ENCODE measurements around the gene UGCG. TPM values are rescaled to one million over a fixed set of nuclear protein-coding genes. Genes with fewer than 3 reads are reported as not detected.

The UGCG gene
- total RNA-seq, 1 donor: 76.9 TPM

- H3K4me3 ChIP-seq (ENCODE audit: low read length): no peak overlapping the region
- H3K27me3 ChIP-seq (ENCODE audit: insufficient read depth, low read length): no peaks in the 10 kb centered on the region
- peaks cover 19% of the 10 kb centered on the region for H3K4me1 ChIP-seq (ENCODE audit: insufficient read depth, low read length)
- no peaks in the 10 kb centered on the region for H3K9me3 ChIP-seq (ENCODE audit: low read depth, low read length)
Observed at GRCh38 chr9:111922324-111923013, 25.9 kb downstream of the UGCG start.

DNA sequence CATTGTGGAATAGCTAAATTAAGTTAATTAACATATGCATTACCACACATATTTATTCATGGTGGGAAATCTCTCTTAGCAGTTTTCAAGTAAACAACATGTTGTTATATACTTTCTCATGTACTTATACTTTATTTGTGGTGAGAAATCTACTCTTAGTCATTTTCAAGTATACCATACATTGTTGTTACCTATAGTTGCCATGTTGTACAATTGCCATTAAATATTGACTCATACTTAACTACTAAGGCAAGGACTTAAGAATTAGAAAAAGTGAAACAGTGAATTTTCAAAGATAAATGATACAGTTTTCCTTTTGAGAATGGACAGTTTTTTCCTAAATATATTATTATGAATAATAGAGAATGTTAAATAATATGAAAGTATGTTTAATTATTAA is 27.7 kb downstream of the UGCG start:
- peaks cover 22% of the 10 kb centered on the region for H3K4me1 ChIP-seq (ENCODE audit: insufficient read depth, low read length)
- H3K9me3 ChIP-seq (ENCODE audit: low read depth, low read length): no peaks in the 10 kb centered on the region
- no peak overlapping the region for H3K4me3 ChIP-seq (ENCODE audit: low read length)
- H3K27me3 ChIP-seq (ENCODE audit: insufficient read depth, low read length): no peaks in the 10 kb centered on the region

DNA sequence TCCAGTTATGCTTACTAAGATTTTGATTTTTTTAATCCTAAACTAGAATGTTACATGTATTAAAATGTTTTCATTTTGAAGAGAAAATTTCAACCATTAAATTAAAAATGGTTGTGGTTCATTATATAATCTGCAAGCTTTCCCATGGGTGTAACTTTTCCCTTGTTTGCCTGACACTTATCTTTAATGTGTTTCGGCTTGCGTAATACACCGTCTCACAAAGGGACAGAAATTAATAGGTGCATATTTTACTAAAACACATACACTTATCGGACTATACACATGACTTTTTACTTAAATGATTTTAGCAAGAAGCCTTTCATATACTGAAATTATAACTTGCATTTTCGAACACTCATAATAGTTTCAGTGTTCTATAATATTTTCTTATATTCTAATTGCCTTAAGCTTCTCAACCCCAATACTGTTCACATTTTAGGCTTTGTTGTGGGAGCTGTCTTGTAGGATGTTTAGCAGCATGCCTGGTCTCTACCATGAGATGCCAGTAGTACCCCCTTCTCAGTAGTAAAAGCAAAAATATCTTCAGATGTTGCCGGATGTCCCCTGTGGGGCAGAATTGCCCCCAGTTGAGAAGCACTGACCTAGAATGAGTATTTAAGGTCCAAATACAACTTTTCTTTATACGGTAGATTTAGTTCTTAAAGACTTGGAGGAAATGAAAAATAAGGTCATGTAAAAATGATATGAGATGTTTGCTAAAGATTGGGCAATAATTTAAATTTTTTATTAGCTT is 28.6 kb downstream of the UGCG start:
- Histone ChIP-seq H3K4me1 (ENCODE audit: insufficient read depth, low read length) (peaks cover 22% of the 10 kb centered on the region), H3K27me3 (ENCODE audit: insufficient read depth, low read length) (no peaks in the 10 kb centered on the region), H3K9me3 (ENCODE audit: low read depth, low read length) (no peaks in the 10 kb centered on the region), H3K4me3 (ENCODE audit: low read length) (no peak overlapping the region)

- H3K9me3 ChIP-seq (ENCODE audit: low read depth, low read length): no peaks in the 10 kb centered on the region
- H3K4me3 ChIP-seq (ENCODE audit: low read length): no peak overlapping the region
- no peaks in the 10 kb centered on the region for H3K27me3 ChIP-seq (ENCODE audit: insufficient read depth, low read length)
- peaks cover 22% of the 10 kb centered on the region for H3K4me1 ChIP-seq (ENCODE audit: insufficient read depth, low read length)
Observed at GRCh38 chr9:111925784-111926183, 29.2 kb downstream of the UGCG start.

DNA sequence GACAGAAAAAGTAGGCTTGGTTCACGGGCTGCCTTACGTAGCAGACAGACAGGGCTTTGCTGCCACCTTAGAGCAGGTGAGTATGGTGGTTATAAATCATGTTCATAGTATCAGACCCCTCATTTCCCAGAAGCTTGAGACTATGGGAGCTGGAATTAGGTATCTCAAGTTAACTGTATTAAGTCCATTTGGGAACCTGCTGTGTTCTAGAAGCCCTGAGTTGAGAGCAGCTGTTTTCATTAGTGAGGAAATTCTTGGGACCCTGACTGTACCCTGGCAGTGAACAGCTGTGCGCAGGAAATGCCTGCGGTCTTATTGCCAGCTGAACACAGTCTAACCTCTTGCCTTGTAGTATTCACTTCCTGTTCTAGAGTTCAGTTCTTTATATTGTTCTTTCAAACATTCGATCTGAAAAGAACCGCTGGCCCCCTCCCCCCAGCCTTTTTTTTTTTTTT is 29.8 kb downstream of the UGCG start:
- Histone ChIP-seq H3K4me1 (ENCODE audit: insufficient read depth, low read length) (peaks cover 22% of the 10 kb centered on the region), H3K27me3 (ENCODE audit: insufficient read depth, low read length) (no peaks in the 10 kb centered on the region), H3K4me3 (ENCODE audit: low read length) (no peak overlapping the region), H3K9me3 (ENCODE audit: low read depth, low read length) (no peaks in the 10 kb centered on the region)

DNA sequence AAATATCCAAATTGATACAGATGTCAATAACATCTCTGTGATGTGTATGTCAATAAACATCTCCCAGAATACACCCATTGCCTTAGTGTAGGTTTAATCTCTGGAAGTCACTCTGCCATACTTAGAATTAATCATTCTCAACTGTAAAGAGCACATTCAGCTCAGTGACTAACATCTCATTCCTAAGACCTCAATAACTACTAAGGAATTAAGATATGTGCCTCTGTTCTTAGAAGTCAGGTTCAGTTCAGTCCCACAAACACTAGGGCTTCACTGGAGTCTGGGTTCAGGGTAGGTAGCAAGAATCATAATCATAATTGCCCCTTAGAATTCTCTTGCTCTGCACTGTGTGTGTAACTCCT is 31.7 kb downstream of the UGCG start:
- H3K4me1 ChIP-seq (ENCODE audit: insufficient read depth, low read length): peaks cover 22% of the 10 kb centered on the region
- H3K27me3 ChIP-seq (ENCODE audit: insufficient read depth, low read length): no peaks in the 10 kb centered on the region
- no peaks in the 10 kb centered on the region for H3K9me3 ChIP-seq (ENCODE audit: low read depth, low read length)
- no peak overlapping the region for H3K4me3 ChIP-seq (ENCODE audit: low read length)

DNA sequence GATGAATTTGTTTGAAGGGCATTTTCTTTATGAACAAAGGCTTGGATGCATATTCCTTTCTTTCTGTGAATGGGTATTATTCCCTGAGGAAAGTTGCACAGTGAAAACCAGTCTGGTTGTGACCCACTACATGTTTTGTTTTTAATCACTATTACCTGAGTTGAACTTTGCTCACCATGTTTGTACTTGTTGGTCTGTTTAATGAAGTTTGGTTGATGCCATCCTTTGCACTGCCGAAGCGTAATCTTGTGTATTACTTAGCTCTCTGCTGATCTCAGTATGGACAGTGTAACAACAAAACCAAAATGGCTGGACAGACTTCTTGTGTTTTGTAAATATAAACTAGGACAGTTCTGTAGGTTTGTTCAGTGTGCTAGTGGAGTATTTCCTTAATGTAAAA is 38.1 kb downstream of the UGCG start:
- H3K4me1 ChIP-seq (ENCODE audit: insufficient read depth, low read length): peaks cover 23% of the 10 kb centered on the region
- H3K27me3 ChIP-seq (ENCODE audit: insufficient read depth, low read length): no peaks in the 10 kb centered on the region
- no peaks in the 10 kb centered on the region for H3K9me3 ChIP-seq (ENCODE audit: low read depth, low read length)
- no peak overlapping the region for H3K4me3 ChIP-seq (ENCODE audit: low read length)

DNA sequence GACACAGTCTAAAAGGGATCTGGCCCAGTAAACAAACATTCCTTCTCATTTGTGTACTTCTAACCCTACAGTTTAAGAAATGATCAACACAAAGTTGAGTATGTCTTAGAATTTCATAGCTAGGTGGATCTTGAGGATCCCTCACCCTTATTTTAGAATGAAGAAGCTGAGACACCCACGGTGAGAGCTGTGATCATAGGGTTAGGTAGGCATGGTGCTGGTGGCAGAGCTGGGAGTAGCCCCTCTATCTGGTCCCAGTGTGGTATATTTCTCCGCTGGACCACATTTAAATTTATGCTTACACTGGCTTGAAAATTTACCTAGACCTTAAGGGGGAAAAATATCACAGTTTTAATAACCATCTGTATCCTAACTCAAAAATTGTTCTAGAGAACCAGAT is 39.8 kb downstream of the UGCG start:
- Histone ChIP-seq H3K4me3 (ENCODE audit: low read length) (no peak overlapping the region), H3K9me3 (ENCODE audit: low read depth, low read length) (no peaks in the 10 kb centered on the region)

GRCh38 chr9:111937301-111937700 is 40.7 kb downstream of the UGCG start:
- H3K4me1 ChIP-seq (ENCODE audit: insufficient read depth, low read length): peaks cover 23% of the 10 kb centered on the region
- H3K4me3 ChIP-seq (ENCODE audit: low read length): no peak overlapping the region
- no peaks in the 10 kb centered on the region for H3K27me3 ChIP-seq (ENCODE audit: insufficient read depth, low read length)
- H3K9me3 ChIP-seq (ENCODE audit: low read depth, low read length): no peaks in the 10 kb centered on the region

More for the DNA sequence above, 39.8 kb downstream of the UGCG start:
- H3K4me1 ChIP-seq (ENCODE audit: insufficient read depth, low read length): peaks cover 23% of the 10 kb centered on the region
- no peaks in the 10 kb centered on the region for H3K27me3 ChIP-seq (ENCODE audit: insufficient read depth, low read length)

DNA sequence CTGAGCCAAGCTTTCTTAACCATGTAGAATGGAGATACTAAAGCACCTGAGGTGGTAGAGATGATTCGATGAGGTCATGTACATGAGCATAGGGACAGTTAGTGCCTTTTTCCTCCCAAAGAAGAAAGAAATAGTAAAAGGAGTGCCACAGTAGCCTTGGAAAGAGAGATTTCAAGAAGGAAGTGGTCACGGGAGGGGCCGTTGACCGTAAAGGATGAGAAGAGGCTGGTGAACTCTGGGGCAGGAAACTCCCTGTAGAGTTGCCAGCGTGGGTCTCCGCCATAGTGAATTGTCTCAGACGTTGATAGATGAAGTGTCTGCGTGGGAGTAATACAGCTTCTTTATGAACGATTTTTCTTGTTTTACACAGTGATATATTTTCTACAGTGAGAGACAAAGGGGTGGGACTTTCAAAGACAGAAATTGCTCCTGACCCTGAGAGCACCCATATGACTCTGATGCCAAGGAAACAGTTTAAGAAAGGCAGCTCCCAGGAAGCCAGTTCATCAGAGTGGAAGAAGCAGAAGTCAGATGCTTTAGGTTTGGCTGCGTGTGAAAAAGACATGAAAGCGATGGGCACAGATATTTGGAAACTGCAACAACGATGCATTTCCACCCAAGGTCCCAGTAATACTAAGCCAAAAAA is 41.3 kb downstream of the UGCG start:
- Histone ChIP-seq H3K9me3 (ENCODE audit: low read depth, low read length) (no peaks in the 10 kb centered on the region), H3K4me1 (ENCODE audit: insufficient read depth, low read length) (peaks cover 23% of the 10 kb centered on the region), H3K4me3 (ENCODE audit: low read length) (no peak overlapping the region), H3K27me3 (ENCODE audit: insufficient read depth, low read length) (no peaks in the 10 kb centered on the region)

DNA sequence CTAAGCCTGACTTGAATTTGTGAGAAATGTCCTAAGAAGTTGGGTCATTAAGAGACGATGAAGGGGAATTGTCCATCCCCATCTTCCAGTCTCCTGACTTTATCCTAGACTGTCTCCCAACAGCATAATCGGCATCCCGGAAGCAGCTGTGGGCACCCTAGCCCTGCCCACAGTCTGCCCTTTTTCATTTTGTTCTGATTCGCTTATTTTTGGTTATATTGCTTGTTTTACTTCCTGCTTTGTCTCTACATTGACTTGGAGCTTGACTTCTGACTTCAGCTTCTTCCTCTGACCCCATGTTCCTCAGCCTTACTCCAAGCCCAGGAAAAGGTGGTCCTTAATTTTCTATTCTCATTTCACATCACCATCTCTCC is 41.8 kb downstream of the UGCG start:
- Histone ChIP-seq H3K27me3 (ENCODE audit: insufficient read depth, low read length) (no peaks in the 10 kb centered on the region), H3K9me3 (ENCODE audit: low read depth, low read length) (no peaks in the 10 kb centered on the region), H3K4me1 (ENCODE audit: insufficient read depth, low read length) (peaks cover 23% of the 10 kb centered on the region), H3K4me3 (ENCODE audit: low read length) (no peak overlapping the region)

DNA sequence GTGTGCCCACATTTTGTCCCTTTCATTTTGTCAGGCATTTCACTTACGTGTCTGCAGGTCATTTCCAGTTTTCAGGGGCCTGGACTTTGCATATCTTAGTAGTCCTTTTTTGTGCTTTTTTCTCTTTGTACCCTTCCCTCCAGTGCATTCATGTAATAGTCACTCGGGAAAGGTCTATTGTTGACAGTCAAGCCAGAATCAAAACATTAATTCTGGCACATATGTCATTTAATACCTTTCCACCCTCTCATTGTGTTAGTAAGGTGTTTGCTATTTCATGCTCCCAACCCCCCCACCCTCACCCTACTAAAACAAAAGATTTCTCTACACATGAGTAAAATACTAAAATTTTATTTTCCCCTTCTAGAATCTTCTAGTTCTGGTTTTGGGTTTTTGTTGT is 42.7 kb downstream of the UGCG start:
- Histone ChIP-seq H3K9me3 (ENCODE audit: low read depth, low read length) (no peaks in the 10 kb centered on the region), H3K4me3 (ENCODE audit: low read length) (no peak overlapping the region), H3K27me3 (ENCODE audit: insufficient read depth, low read length) (no peaks in the 10 kb centered on the region), H3K4me1 (ENCODE audit: insufficient read depth, low read length) (peaks cover 27% of the 10 kb centered on the region)

DNA sequence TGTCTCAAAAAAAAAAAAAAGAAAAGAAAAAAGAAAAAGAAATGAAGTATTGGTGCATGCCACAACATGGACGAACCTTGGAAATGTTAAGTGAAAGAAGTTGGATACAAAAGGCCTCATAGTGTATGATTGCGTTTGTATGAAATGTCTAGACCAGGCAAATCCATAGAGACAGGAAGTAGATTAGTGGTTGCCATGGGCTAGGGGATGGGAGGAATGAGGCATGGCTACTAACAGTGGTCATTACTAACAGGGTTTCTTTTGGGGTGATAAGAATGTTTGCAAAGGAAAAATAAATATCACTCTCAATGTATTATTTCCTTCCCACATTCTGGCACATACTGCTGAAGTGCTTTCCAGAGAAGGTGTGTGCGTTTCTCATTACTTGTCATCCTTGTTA is 44.1 kb downstream of the UGCG start:
- no peaks in the 10 kb centered on the region for H3K27me3 ChIP-seq (ENCODE audit: insufficient read depth, low read length)
- H3K4me3 ChIP-seq (ENCODE audit: low read length): no peak overlapping the region
- H3K4me1 ChIP-seq (ENCODE audit: insufficient read depth, low read length): peaks cover 39% of the 10 kb centered on the region
- no peaks in the 10 kb centered on the region for H3K9me3 ChIP-seq (ENCODE audit: low read depth, low read length)

DNA sequence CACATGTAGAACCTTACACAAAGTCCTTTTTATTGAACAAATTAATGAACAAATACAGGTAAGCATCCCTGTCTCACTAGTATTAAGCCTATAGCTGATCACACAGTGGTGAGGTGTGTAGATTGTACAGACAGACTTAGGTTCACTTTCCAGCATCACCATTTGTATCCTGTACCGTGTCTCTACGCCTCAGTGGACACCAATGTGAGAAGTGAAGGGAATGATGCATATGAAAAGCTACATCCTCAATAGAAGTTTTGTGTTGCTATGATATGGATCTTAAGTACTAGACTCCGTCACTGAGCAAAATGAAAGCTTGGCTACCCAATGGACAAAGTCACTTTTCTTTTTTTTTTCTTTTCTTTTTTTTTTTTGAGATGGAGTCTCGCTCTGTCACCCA is 46.6 kb downstream of the UGCG start:
- Histone ChIP-seq H3K27me3 (ENCODE audit: insufficient read depth, low read length) (no peaks in the 10 kb centered on the region), H3K9me3 (ENCODE audit: low read depth, low read length) (no peaks in the 10 kb centered on the region), H3K4me1 (ENCODE audit: insufficient read depth, low read length) (peaks cover 31% of the 10 kb centered on the region), H3K4me3 (ENCODE audit: low read length) (no peak overlapping the region)

DNA sequence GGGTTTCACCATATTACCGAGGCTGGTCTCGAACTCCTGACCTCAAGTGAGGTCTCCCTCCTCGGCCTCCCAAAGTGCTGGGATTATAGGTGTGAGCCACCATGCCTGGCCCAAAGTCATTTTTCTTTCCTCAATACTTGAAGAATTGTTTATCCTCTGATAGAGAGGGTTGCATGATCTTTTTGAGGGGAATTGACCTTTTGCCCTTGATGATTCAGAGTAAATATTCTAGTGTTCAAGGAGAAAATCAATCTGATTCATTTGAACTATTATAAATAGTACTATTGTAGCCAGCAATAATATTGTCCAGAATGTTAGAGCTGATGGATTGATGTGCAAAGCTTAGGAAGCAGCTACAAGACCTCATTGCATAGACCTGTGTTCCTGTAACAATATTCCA is 47.1 kb downstream of the UGCG start:
- Histone ChIP-seq H3K9me3 (ENCODE audit: low read depth, low read length) (no peaks in the 10 kb centered on the region), H3K4me3 (ENCODE audit: low read length) (no peak overlapping the region), H3K4me1 (ENCODE audit: insufficient read depth, low read length) (peaks cover 26% of the 10 kb centered on the region), H3K27me3 (ENCODE audit: insufficient read depth, low read length) (no peaks in the 10 kb centered on the region)
